Muscle layer of colon (tissue), 2 donors: ENCODE measurements around the gene CACNA2D3.

Source experiments
- H3K27ac ChIP-seq: one replicate; pipeline ENCODE4 v1.7.0; 2013; ENCODE audit warnings: low read depth, mild to moderate bottlenecking, low read length, moderate library complexity
- H3K27me3 ChIP-seq, 2 donors: one replicate each; pipeline ENCODE4 v1.7.0; 2013; ENCODE audit warnings: low read length in 2 of 2, mild to moderate bottlenecking in 2 of 2; ENCODE audit not compliant: insufficient read depth in 2 of 2, control insufficient read depth in 1 of 2
- H3K36me3 ChIP-seq: one replicate; pipeline ENCODE4 v1.7.0; 2013; ENCODE audit warnings: mild to moderate bottlenecking, low read length; ENCODE audit not compliant: insufficient read depth
- H3K4me1 ChIP-seq: one replicate; pipeline ENCODE4 v1.7.0; 2013; ENCODE audit warnings: mild to moderate bottlenecking, low read length; ENCODE audit not compliant: insufficient read depth
- H3K4me3 ChIP-seq, 2 donors: one replicate each; pipeline ENCODE4 v1.7.0; 2013; ENCODE audit warnings: low read length in 2 of 2, low read depth in 1 of 2, mild to moderate bottlenecking in 1 of 2, moderate library complexity in 1 of 2
- H3K9ac ChIP-seq: one replicate; pipeline ENCODE4 v1.7.0; 2013; ENCODE audit warnings: low read length
- H3K9me3 ChIP-seq: one replicate; pipeline ENCODE4 v1.7.0; 2013; ENCODE audit warnings: mild to moderate bottlenecking, low read length
- donor health status: abdominal sarcoma.
- donor health status: Adenocarcinoma of cecum.

The CACNA2D3 gene

DNA sequence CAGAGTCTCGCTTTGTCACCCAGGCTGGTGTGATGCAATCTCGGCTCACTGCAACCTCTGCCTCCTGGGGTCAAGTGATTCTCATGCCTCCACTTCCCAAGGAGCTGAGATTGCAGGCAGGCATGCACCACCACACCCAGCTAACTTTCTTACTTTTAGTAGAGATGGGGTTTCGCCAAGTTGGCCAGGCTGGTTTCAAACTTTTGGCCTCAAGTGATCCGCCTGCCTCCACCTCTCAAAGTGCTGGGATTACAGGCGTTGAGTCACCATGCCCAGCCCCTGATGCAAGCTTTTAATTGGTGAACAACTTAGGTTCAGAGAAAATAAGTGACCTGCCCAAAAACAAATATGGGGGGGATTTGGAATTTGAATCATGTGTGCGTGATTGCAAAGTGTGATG is 559.4 kb downstream of the CACNA2D3 start:
- no peak overlapping the region for H3K9ac ChIP-seq
- no peaks in the 10 kb centered on the region for H3K9me3 ChIP-seq
- no peak overlapping the region for H3K27ac ChIP-seq
- no peaks in the 10 kb centered on the region for H3K36me3 ChIP-seq
- no peak overlapping the region for H3K4me3 ChIP-seq
- H3K4me1 ChIP-seq = no peaks in the 10 kb centered on the region
- H3K27me3 ChIP-seq = no peaks in the 10 kb centered on the region

DNA sequence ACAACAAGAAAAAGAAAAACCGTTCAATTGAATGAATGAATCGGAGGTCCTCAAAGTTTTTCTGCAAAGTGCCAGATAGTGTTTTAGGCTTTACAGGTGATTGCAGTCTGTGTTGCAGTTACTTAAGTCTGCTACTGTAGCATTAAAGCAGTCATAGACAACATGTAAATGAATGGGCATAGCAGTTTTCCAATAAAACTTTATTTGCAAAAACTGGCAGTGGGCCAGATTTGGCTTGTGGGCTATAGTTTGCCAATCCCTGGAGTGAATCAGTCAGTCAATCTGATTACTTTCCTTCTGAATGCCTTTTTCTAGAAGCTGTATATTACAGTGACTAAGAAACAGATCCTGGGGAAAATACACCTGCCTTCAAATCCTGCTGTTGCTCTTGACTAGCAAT is 562.9 kb downstream of the CACNA2D3 start:
- H3K4me1 ChIP-seq = no peaks in the 10 kb centered on the region
- H3K27me3 ChIP-seq = no peaks in the 10 kb centered on the region
- no peaks in the 10 kb centered on the region for H3K36me3 ChIP-seq
- no peak overlapping the region for H3K27ac ChIP-seq
- no peak overlapping the region for H3K9ac ChIP-seq
- H3K9me3 ChIP-seq = no peaks in the 10 kb centered on the region
- H3K4me3 ChIP-seq = no peak overlapping the region

DNA sequence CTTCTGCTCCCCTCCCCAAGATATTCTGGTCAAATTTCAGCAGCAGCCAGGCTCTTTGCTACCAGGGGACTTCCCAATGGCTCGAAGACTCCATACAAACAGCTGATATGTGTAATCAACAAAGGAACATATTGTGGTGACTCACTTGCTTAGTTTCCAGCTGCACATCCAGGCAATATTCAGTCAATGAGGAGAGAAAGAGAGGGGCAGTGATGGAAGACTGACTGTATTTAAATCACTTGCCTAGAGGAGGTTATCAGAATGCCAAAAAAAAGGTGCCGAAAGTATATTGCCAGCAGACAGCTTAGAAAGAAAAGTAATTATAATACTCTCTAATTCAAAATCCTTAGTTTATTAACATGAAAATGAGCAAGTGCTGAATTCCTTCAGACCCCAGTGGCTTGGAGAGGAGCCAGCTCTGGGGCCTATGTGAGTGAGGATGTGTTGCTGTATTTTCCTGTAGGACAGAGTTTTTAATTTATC is 569.0 kb downstream of the CACNA2D3 start:
- no peaks in the 10 kb centered on the region for H3K36me3 ChIP-seq
- no peaks in the 10 kb centered on the region for H3K27me3 ChIP-seq
- H3K4me1 ChIP-seq = no peaks in the 10 kb centered on the region
- H3K4me3 ChIP-seq = no peak overlapping the region
- H3K27ac ChIP-seq = no peak overlapping the region
- H3K9me3 ChIP-seq = no peaks in the 10 kb centered on the region
- no peak overlapping the region for H3K9ac ChIP-seq

DNA sequence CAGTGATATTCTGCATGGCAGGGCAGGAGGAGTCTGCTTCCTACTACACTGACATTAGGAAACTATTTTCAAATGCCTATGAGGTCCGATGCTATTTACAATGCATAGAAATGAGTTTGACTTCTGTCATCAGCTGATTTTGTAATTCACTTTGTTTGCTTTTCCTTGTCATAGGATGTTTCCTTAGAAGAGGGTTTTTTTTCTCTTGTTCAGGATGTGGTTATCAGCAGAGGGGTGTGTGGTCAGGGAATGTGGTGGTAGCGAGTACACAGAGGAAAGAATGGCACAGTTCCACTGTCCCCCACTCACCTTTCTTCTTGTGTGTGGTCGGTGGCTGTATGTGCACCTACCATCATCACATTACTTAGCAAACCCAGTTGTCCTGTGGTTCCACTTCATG is 574.0 kb downstream of the CACNA2D3 start:
- Histone ChIP-seq H3K9me3 (no peaks in the 10 kb centered on the region), H3K36me3 (no peaks in the 10 kb centered on the region), H3K4me3 (no peak overlapping the region), H3K27ac (no peak overlapping the region), H3K27me3 (no peaks in the 10 kb centered on the region), H3K9ac (no peak overlapping the region), H3K4me1 (no peaks in the 10 kb centered on the region)

DNA sequence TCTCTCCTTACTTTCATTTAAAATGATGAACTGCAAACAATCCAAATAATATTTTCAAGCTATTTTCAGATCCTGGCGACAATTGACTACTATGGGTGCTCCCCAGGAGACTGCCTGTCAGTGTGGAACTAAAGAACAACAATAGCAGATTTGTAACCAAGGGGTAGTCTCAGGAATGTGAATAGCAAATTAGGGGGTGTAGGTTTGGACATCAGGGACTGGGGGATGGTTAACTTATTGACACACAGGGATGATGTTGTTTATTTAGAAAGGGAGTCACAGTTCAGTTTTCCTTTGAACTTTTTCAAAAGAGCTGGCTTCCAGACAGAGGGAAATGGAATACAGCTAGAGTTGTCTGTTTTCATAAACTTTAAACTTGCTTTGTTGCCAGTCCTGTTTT is 575.7 kb downstream of the CACNA2D3 start:
- no peaks in the 10 kb centered on the region for H3K9me3 ChIP-seq
- no peaks in the 10 kb centered on the region for H3K36me3 ChIP-seq
- H3K9ac ChIP-seq = no peak overlapping the region
- no peaks in the 10 kb centered on the region for H3K27me3 ChIP-seq
- no peaks in the 10 kb centered on the region for H3K4me1 ChIP-seq
- H3K4me3 ChIP-seq = no peak overlapping the region
- H3K27ac ChIP-seq = no peak overlapping the region

DNA sequence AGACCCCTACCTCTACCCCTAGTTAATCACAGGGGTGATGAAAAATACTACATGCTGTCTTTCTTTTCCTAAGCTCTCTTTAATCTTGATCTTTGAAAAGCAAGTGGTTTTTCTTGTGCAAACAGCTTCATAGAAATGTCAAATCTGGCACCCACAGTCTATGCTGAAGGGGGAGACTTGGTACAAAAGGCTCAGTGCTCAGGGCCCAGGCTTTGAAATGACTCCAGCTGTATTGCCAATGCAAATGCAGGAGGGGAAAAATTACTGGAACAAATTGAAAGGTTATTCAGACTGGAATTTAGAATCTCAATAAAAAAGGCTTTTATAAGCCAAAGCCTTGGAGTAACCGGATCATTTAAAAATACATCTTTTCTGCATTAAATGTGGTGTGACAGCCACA is 581.6 kb downstream of the CACNA2D3 start:
- Histone ChIP-seq H3K36me3 (no peaks in the 10 kb centered on the region), H3K4me3 (no peak overlapping the region), H3K9ac (no peak overlapping the region), H3K9me3 (no peaks in the 10 kb centered on the region), H3K27ac (no peak overlapping the region), H3K27me3 (no peaks in the 10 kb centered on the region), H3K4me1 (no peaks in the 10 kb centered on the region)

DNA sequence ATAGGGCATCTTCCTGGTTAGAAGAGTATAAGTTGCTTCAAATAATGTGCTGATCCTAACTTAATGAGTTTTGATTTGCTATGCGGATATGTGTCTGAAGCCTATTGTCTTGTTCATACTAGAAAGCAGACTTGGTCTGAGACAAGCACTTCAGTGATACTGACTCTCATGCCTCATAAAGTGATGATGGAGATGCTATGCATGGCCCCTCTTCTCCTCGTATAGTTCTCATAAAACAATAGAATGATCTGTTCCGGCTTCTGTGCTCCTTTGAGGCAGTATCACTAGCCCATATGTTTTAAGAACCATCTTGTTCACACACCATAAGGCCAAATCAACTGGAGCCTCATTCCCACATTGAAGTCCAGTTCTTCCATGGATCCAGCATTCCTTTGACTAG is 583.4 kb downstream of the CACNA2D3 start:
- no peaks in the 10 kb centered on the region for H3K9me3 ChIP-seq
- H3K4me1 ChIP-seq = no peaks in the 10 kb centered on the region
- H3K27me3 ChIP-seq = no peaks in the 10 kb centered on the region
- H3K36me3 ChIP-seq = no peaks in the 10 kb centered on the region
- H3K4me3 ChIP-seq = no peak overlapping the region
- no peak overlapping the region for H3K27ac ChIP-seq
- H3K9ac ChIP-seq = no peak overlapping the region

DNA sequence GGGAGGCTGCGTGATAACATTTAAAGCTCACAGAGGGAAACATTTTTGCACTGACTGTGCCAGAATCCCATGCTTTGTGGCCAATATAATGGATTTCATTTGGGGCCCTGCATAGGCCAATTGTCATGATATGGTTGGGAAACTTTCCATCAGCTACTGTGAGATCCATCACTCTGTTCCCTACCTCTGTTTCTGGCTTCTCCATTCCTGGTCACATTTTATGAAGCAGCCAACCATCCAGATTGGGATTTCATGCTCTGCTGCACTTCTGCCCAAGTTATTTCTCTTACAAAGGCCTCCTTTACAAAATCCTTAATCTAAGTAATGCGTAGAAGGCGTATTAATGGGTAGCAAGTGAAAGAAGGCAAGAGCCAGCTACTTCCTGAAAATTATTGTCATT is 584.4 kb downstream of the CACNA2D3 start:
- Histone ChIP-seq H3K4me3 (no peak overlapping the region), H3K36me3 (no peaks in the 10 kb centered on the region), H3K9ac (no peak overlapping the region), H3K4me1 (no peaks in the 10 kb centered on the region), H3K27me3 (no peaks in the 10 kb centered on the region), H3K27ac (no peak overlapping the region), H3K9me3 (no peaks in the 10 kb centered on the region)

DNA sequence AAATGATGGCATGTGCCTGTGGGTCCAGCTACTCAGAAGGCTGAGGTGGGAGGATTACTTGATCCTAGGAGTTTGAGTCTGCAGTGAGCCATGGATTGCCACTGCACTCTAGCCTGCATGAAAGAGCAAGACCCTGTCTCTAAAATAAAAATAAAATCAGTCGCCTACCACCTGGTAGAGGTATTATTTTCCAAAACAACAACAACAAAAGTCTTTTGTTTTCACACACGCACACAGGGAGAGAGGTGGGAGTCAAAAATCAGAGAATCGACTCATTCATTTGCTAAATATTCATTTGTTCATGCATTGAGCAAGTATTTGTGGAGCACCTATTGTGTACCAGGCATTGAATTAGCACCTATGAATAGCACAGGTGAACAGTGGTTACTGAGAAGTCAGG is 587.4 kb downstream of the CACNA2D3 start:
- Histone ChIP-seq H3K27me3 (no peaks in the 10 kb centered on the region), H3K27ac (no peak overlapping the region), H3K4me1 (no peaks in the 10 kb centered on the region), H3K9me3 (no peaks in the 10 kb centered on the region), H3K9ac (no peak overlapping the region), H3K4me3 (no peak overlapping the region), H3K36me3 (no peaks in the 10 kb centered on the region)

DNA sequence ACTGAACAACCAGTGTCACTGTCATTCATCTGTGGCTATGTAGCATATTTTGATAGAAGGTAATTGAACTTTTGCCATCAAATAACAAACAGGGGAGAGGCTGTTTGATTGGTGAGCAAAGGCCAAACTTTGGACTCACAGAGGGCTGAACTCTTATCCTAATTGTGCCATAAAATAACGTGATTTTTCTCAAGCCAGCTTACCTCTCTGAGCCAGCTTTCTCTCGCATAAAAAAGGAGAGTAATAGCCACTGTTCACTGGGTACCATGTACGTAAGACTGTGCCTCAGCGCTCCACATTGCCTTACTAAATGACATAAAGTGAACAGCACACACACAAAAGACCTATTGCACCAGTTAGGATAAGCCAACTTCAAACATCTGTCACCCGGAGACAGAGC is 588.6 kb downstream of the CACNA2D3 start:
- H3K4me3 ChIP-seq = no peak overlapping the region
- H3K27ac ChIP-seq = no peak overlapping the region
- H3K36me3 ChIP-seq = no peaks in the 10 kb centered on the region
- no peaks in the 10 kb centered on the region for H3K9me3 ChIP-seq
- H3K4me1 ChIP-seq = no peaks in the 10 kb centered on the region
- no peak overlapping the region for H3K9ac ChIP-seq
- no peaks in the 10 kb centered on the region for H3K27me3 ChIP-seq

DNA sequence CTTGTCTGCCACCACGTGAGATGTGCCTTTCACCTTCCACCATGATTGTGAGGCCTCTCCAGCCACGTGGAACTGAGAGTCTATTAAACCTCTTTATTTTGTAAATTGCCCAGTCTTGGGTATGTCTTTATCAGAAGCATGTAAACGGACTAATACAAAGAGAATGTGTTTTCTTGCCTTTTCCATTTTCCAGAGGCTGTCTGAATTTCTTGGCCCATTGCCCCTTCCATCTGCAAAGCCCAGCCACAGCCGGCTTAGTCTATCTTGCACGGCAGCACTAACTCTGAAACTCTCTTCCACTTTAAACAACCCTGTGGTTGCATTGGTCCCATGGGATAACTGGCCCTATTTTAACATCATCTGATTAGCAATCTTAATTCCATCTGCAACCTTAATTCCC is 590.2 kb downstream of the CACNA2D3 start:
- Histone ChIP-seq H3K27me3 (no peaks in the 10 kb centered on the region), H3K9ac (no peak overlapping the region), H3K36me3 (no peaks in the 10 kb centered on the region), H3K4me1 (no peaks in the 10 kb centered on the region), H3K27ac (no peak overlapping the region), H3K9me3 (no peaks in the 10 kb centered on the region), H3K4me3 (no peak overlapping the region)

DNA sequence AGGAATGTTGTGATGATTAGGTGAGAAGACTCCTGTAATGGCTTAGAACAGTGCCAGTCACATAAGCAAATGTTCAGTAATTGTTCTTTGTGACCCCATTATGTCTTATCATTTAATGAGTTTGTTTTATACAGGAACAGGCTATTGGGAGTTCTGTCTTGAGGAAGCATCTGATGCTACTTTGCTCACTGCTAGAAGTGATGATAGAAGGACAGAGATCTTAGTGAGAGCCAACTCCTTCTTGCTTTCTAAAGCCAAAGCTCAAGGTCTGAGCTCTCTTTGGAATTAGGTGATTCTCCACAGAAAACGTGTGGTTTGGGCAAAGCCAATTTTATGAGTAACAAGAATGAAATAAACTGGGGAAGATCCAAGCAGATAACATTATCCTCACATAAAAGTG is 590.7 kb downstream of the CACNA2D3 start:
- Histone ChIP-seq H3K27ac (no peak overlapping the region), H3K4me3 (no peak overlapping the region), H3K4me1 (no peaks in the 10 kb centered on the region), H3K36me3 (no peaks in the 10 kb centered on the region), H3K27me3 (no peaks in the 10 kb centered on the region), H3K9me3 (no peaks in the 10 kb centered on the region), H3K9ac (no peak overlapping the region)
